Body of pancreas (tissue), 4 donors: ENCODE data around the gene HOXA10. TPM values are rescaled to one million over a fixed set of nuclear protein-coding genes. Genes with fewer than 3 reads are reported as not detected.
A peak's percentile ranks its signal among the peaks of the same experiment; 100 is the strongest.

Experiments used
- ATAC-seq: fragments of 150-250 bp; one replicate; pipeline ENCODE4 v1.9.1; 2016
- DNase-seq, 4 donors: peaks; one replicate each; pipeline ENCODE4 v3.0.0-alpha.2; 2019
- H3K27ac ChIP-seq, 4 donors: fragments of 200-600 bp; sonication (generic); 1 replicate in 3 of 4; 2 replicates in 1 of 4; pipeline versions ENCODE4 v1.5.1 to v1.6.1; 2016 to 2019; ENCODE audit warnings: mild to moderate bottlenecking in 1 of 4, mixed read lengths in 1 of 4, moderate library complexity in 1 of 4
- H3K27me3 ChIP-seq, 2 donors: fragments of 200-600 bp; sonication (generic); one replicate each; pipeline ENCODE4 v1.6.0; 2016; ENCODE audit warnings: mild to moderate bottlenecking in 1 of 2
- H3K36me3 ChIP-seq, 2 donors: fragments of 200-600 bp; sonication (generic); replicated peaks in 1 of 2; 2 replicates each; pipeline ENCODE4 v1.5.1; 2016; ENCODE audit warnings: low read depth in 2 of 2; ENCODE audit not compliant: insufficient read depth in 1 of 2
- H3K4me1 ChIP-seq: fragments of 200-600 bp; sonication (generic); one replicate; pipeline ENCODE4 v1.6.0; 2016
- H3K4me3 ChIP-seq, 2 donors: fragments of 200-600 bp; sonication (generic); 1 replicate in 1 of 2; 2 replicates in 1 of 2; pipeline ENCODE4 v1.5.1; 2016 to 2019
- H3K9me3 ChIP-seq, 3 donors: fragments of 200-600 bp; sonication (generic); 1 replicate in 2 of 3; 2 replicates in 1 of 3; pipeline ENCODE4 v1.5.1; 2016
- CTCF ChIP-seq, 7 experiments: fragments of 450-650 bp in 4 of 7; fragments of 200-600 bp in 3 of 7; sonication (generic) in 3 of 7; IDR thresholded peaks; one replicate each; pipeline ENCODE4 v1.5.1; 2016 to 2019; ENCODE audit warnings: antibody characterized with exemption in 7 of 7
- POLR2A ChIP-seq, 3 donors: fragments of 450-650 bp; IDR thresholded peaks; one replicate each; pipeline ENCODE4 v1.6.1; 2016; ENCODE audit warnings: antibody characterized with exemption in 3 of 3, mild to moderate bottlenecking in 2 of 3
- WGBS, 2 donors: methylation state at CpG; one replicate each; pipeline ENCODE4 v1.1.5; 2017; 5-methylcytosine and 5-hydroxymethylcytosine counted together
- intact Hi-C: fragments of 100-400 bp; cut with DNase I; formaldehyde crosslinking; loops from one replicate; pipeline ENCODE4 v1.15.1; 2023
- total RNA-seq, 2 donors: library from RNA; depleted of rRNA; stranded (reverse); fragments of >200 nt; gene quantifications; one replicate each; pipeline ENCODE4 v1.1.0, GENCODE V29; 2016

HOXA10 gene
- total RNA-seq, 2 donors from 2014 or later: 0.52 TPM; not detected in 1

- no peak overlapping the region for H3K27ac ChIP-seq
- H3K36me3 ChIP-seq: no peaks in the 10 kb centered on the region
- intact Hi-C loops: no loop called here
- no peak for TF ChIP-seq POLR2A (IDR thresholded peaks at IDR 0.05)
- TF ChIP-seq CTCF (IDR thresholded peaks at IDR 0.05): no peak
- no peaks in the 10 kb centered on the region for H3K9me3 ChIP-seq
- no peak for DNase-seq
- H3K27me3 ChIP-seq: peaks cover 0 to 39% of the 10 kb centered on the region in 2 donors
- peaks cover 19% of the 10 kb centered on the region for H3K4me1 ChIP-seq
- no peak for ATAC-seq
- 10 to 16% methylated on average over 28 to 39 of the region's 52 CpGs for WGBS, 2 donors
- no peak overlapping the region for H3K4me3 ChIP-seq
These were observed 38.6 kb upstream of the HOXA10 start for GRCh38 chr7:27212497-27213432.

- no peak overlapping the region for H3K4me3 ChIP-seq
- H3K9me3 ChIP-seq: no peaks in the 10 kb centered on the region
- DNase-seq (no peak), ATAC-seq (no peak)
- H3K27me3 ChIP-seq: peaks cover 0 to 41% of the 10 kb centered on the region in 2 donors
- TF ChIP-seq CTCF (IDR thresholded peaks at IDR 0.05) (no peak), POLR2A (IDR thresholded peaks at IDR 0.05) (no peak)
- 56 to 66% methylated on average over 3 of the region's 3 CpGs for WGBS, 2 donors
- H3K27ac ChIP-seq: no peak overlapping the region
- intact Hi-C loops: no loop called here
- no peaks in the 10 kb centered on the region for H3K36me3 ChIP-seq
- peaks cover 19% of the 10 kb centered on the region for H3K4me1 ChIP-seq
These were observed 37.7 kb upstream of the HOXA10 start for GRCh38 chr7:27211764-27212204.

GRCh38 chr7:27211084-27211446 is 36.9 kb upstream of the HOXA10 start:
- intact Hi-C loops: no loop called here
- Histone ChIP-seq H3K36me3 (no peaks in the 10 kb centered on the region), H3K27me3 (peaks cover 0 to 48% of the 10 kb centered on the region in 2 donors), H3K4me3 (no peak overlapping the region), H3K9me3 (no peaks in the 10 kb centered on the region), H3K27ac (no peak overlapping the region), H3K4me1 (peaks cover 19% of the 10 kb centered on the region)
- TF ChIP-seq CTCF (IDR thresholded peaks at IDR 0.05) (no peak), POLR2A (IDR thresholded peaks at IDR 0.05) (no peak)
- DNase-seq (no peak), ATAC-seq (no peak)
- 80 to 100% methylated on average over 1 of the region's 1 CpG for WGBS, 2 donors

DNA sequence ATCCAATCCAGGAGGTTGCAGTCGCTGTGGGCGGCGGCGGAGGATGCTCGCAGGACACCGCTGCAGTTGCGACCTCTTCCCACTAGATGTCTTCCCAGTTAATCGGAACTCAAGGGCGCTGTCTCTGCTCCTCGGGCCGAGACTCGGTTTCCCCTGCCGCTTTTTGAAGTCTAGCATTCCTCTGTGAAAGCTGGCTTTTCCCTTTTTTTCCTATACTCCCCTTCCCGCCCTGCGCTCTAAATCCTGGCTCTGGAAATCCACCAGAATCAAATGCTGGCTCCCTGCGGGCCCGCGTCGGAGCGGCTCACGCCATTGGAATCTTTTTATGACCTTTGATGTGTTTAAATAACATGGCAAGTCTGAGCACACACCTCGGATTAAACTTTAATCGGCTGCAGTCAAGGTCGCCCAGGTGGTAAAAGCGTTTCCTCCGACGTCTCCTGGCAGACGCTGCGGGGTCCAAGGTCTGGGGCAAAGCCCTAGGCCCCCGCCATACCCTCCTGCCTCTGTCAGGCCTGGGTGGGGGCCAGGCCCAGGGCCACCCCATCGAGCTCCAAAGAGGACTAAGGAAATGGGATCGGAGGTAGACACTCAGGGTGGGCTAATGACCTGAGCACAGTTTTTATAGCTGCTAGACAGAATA is 36.4 kb upstream of the HOXA10 start:
- no peaks in the 10 kb centered on the region for H3K9me3 ChIP-seq
- peak in 3 of 4 donors; percentile 38 to 56 (median 40) for DNase-seq
- intact Hi-C loops: no loop called here
- H3K4me3 ChIP-seq: no peak overlapping the region
- TF ChIP-seq POLR2A (IDR thresholded peaks at IDR 0.05) (no peak), CTCF (IDR thresholded peaks at IDR 0.05) (peak; percentile 15 to 57 (median 34))
- no peak overlapping the region for H3K27ac ChIP-seq
- peak; percentile 80 for ATAC-seq
- H3K4me1 ChIP-seq: peaks cover 24% of the 10 kb centered on the region
- WGBS, 2 donors: 5 to 9% methylated on average over 25 to 32 of the region's 32 CpGs
- H3K36me3 ChIP-seq: no peaks in the 10 kb centered on the region
- peaks cover 0 to 53% of the 10 kb centered on the region in 2 donors for H3K27me3 ChIP-seq
